Mammary epithelial cell (primary cell): ENCODE results near the gene HOXB9.

Experiments used
- CTCF ChIP-seq, 2 donors: IDR thresholded peaks in 1 of 2; conservative IDR thresholded peaks in 1 of 2; 2 replicates each; pipeline ENCODE4 v1.5.1; 2011 to 2012; ENCODE audit warnings: inconsistent platforms in 2 of 2, low read length in 2 of 2, mild to moderate bottlenecking in 2 of 2, control low read depth in 1 of 2, low read depth in 1 of 2; ENCODE audit not compliant: insufficient read depth in 1 of 2; ENCODE audit errors: extremely low read depth in 1 of 2
- EZH2 ChIP-seq: IDR thresholded peaks from 2 replicates; pipeline ENCODE4 v1.6.1; 2012; ENCODE audit warnings: low read length, inconsistent platforms, borderline replicate concordance

- TF ChIP-seq CTCF (conservative IDR thresholded peaks at IDR 0.05 in 1 of 2, IDR thresholded peaks at IDR 0.05 in 1 of 2; ENCODE audit: extremely low read depth in 1 of 2, insufficient read depth in 1 of 2, low read depth in 1 of 2, low read length in 2 of 2) (no peak), EZH2 (no peak)
Measured at GRCh38 chr17:48590607-48591161, 35.5 kb downstream of the HOXB9 start.
